ENCODE data around the gene NUP62.

The NUP62 gene

GRCh38 chr19:49862391-49863253 lies 66.7 kb downstream of the NUP62 start:
- no peak for DNase-seq
- in situ Hi-C loops (cut with HindIII; ENCODE audit: low pct_ligation_motif_present, low pct_unique_long_range_greater_than_20kb, low sequenced_read_pairs), result no loop called here

- in situ Hi-C loops (cut with HindIII; ENCODE audit: low pct_ligation_motif_present, low pct_unique_long_range_greater_than_20kb, low sequenced_read_pairs), result no loop called here
- no peak for DNase-seq
Observed at GRCh38 chr19:49861541-49862378, 67.5 kb downstream of the NUP62 start.

GRCh38 chr19:49861107-49861506 lies 68.2 kb downstream of the NUP62 start:
- in situ Hi-C loops (cut with HindIII; ENCODE audit: low pct_ligation_motif_present, low pct_unique_long_range_greater_than_20kb, low sequenced_read_pairs), result no loop called here
- no peak for DNase-seq

- no peak for DNase-seq
- in situ Hi-C loops (cut with HindIII; ENCODE audit: low pct_ligation_motif_present, low pct_unique_long_range_greater_than_20kb, low sequenced_read_pairs), result no loop called here
Observed at GRCh38 chr19:49860336-49861102, 68.8 kb downstream of the NUP62 start.

- in situ Hi-C loops (cut with HindIII; ENCODE audit: low pct_ligation_motif_present, low pct_unique_long_range_greater_than_20kb, low sequenced_read_pairs), result no loop called here
- DNase-seq, result no peak
Observed at GRCh38 chr19:49859682-49860335, 69.5 kb downstream of the NUP62 start.

- in situ Hi-C loops (cut with HindIII; ENCODE audit: low pct_ligation_motif_present, low pct_unique_long_range_greater_than_20kb, low sequenced_read_pairs), result no loop called here
Observed at GRCh38 chr19:49858088-49858985, 71.0 kb downstream of the NUP62 start.

GRCh38 chr19:49857838-49858087 lies 71.5 kb downstream of the NUP62 start:
- in situ Hi-C loops (cut with HindIII; ENCODE audit: low pct_ligation_motif_present, low pct_unique_long_range_greater_than_20kb, low sequenced_read_pairs), result no loop called here
- no peak for DNase-seq

More at GRCh38 chr19:49858088-49858985, 71.0 kb downstream of the NUP62 start:
- no peak for DNase-seq

GRCh38 chr19:49857061-49857837 lies 72.1 kb downstream of the NUP62 start:
- in situ Hi-C loops (cut with HindIII; ENCODE audit: low pct_ligation_motif_present, low pct_unique_long_range_greater_than_20kb, low sequenced_read_pairs), result no loop called here

More at GRCh38 chr19:49857061-49857837, 72.1 kb downstream of the NUP62 start:
- no peak for DNase-seq

Data from ACHN (cell line).